Esophagus muscularis mucosa (tissue), 4 donors: ENCODE data around the gene GPX8. TPM values are rescaled to one million over a fixed set of nuclear protein-coding genes. Genes with fewer than 3 reads are reported as not detected.

ENCODE experiments used
- DNase-seq: peaks from one replicate; pipeline ENCODE4 v3.0.0-alpha.2; 2017; ENCODE audit errors: extremely low spot score
- H3K27ac ChIP-seq, 4 donors: fragments of 200-600 bp; sonication (generic); replicated peaks in 1 of 4; 1 replicate in 3 of 4; 2 replicates in 1 of 4; pipeline ENCODE4 v1.5.1; 2016 to 2019; ENCODE audit warnings: mild to moderate bottlenecking in 1 of 4
- H3K27me3 ChIP-seq, 4 donors: fragments of 200-600 bp; sonication (generic); one replicate each; pipeline versions ENCODE4 v1.5.1 to v1.6.0; 2016 to 2019
- H3K36me3 ChIP-seq, 4 donors: fragments of 200-600 bp; sonication (generic); one replicate each; pipeline ENCODE4 v1.5.1; 2016 to 2019
- H3K4me1 ChIP-seq, 4 donors: fragments of 200-600 bp; sonication (generic); one replicate each; pipeline ENCODE4 v1.5.1; 2016 to 2019
- H3K4me3 ChIP-seq, 4 donors: fragments of 200-600 bp; sonication (generic); 1 replicate in 2 of 4; 2 replicates in 2 of 4; pipeline ENCODE4 v1.5.1; 2016 to 2019; ENCODE audit warnings: mild to moderate bottlenecking in 4 of 4, moderate library complexity in 1 of 4
- H3K9me3 ChIP-seq, 4 donors: fragments of 200-600 bp; sonication (generic); 1 replicate in 3 of 4; 2 replicates in 1 of 4; pipeline ENCODE4 v1.5.1; 2016 to 2019
- CTCF ChIP-seq, 3 experiments: fragments of 200-600 bp in 2 of 3; fragments of 450-650 bp in 1 of 3; sonication (generic) in 2 of 3; IDR thresholded peaks; one replicate each; pipeline ENCODE4 v1.5.1; 2017 to 2019; ENCODE audit warnings: antibody characterized with exemption in 3 of 3, mild to moderate bottlenecking in 2 of 3, moderate library complexity in 1 of 3
- EP300 ChIP-seq: sonication (generic); formaldehyde crosslinking; IDR thresholded peaks from one replicate; pipeline ENCODE4 v1.6.1; 2017; ENCODE audit warnings: antibody characterized with exemption
- POLR2A ChIP-seq: fragments of 450-650 bp; IDR thresholded peaks from one replicate; pipeline ENCODE4 v1.6.1; 2017; ENCODE audit warnings: antibody characterized with exemption, moderate library complexity, mild to moderate bottlenecking, low read depth
- POLR2AphosphoS5 ChIP-seq, 2 donors: sonication (generic); formaldehyde crosslinking; IDR thresholded peaks; one replicate each; pipeline ENCODE4 v1.6.1; 2017; ENCODE audit warnings: antibody characterized with exemption in 2 of 2
- WGBS: methylation state at CpG from one replicate; pipeline ENCODE4 v1.1.5; 2018; 5-methylcytosine and 5-hydroxymethylcytosine counted together
- intact Hi-C: fragments of 100-400 bp; cut with DNase I; formaldehyde crosslinking; loops from one replicate; pipeline ENCODE4 v1.15.1; 2023
- total RNA-seq, 4 donors: library from RNA; depleted of rRNA; stranded (reverse); fragments of >200 nt; gene quantifications; one replicate each; pipeline versions ENCODE4 v1.1.0 to v1.2.1, GENCODE V29; 2016

Gene GPX8
- total RNA-seq, 4 donors from 2014 or later = 8.4 to 12.5 (median 9.3) TPM

DNA sequence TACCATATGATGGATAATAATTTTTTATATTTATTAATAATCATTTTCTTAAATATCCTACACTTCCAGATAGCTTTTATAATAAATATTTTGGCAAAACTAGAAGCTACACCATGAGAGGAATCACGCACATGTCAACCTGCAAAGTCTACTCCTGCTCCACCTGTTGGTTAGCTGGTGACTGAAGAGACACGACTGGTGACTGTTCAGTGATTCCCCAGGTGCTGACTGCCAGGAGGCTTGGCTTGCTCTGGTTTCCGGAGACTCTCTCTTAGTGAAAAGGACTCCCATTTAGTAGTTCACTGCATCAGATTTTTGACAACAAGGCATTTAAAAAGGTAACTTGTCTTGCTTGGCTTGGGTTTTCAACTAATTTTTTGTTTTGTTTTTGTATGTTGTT is 36.6 kb upstream of the GPX8 start:
- no peak for DNase-seq
- Histone ChIP-seq H3K4me1 (no peaks in the 10 kb centered on the region), H3K27me3 (no peaks in the 10 kb centered on the region), H3K9me3 (no peaks in the 10 kb centered on the region), H3K27ac (no peak overlapping the region), H3K36me3 (no peaks in the 10 kb centered on the region), H3K4me3 (no peak overlapping the region)
- TF ChIP-seq EP300 (no peak), CTCF (IDR thresholded peaks at IDR 0.05) (no peak), POLR2AphosphoS5 (IDR thresholded peaks at IDR 0.05) (no peak), POLR2A (no peak)
- WGBS = 69% methylated on average over 3 of the region's 3 CpGs
- intact Hi-C loops = no loop called here

GRCh38 chr5:55134053-55134722 is 25.8 kb upstream of the GPX8 start:
- Histone ChIP-seq H3K27ac (no peak overlapping the region), H3K36me3 (no peaks in the 10 kb centered on the region), H3K9me3 (peaks cover 0 to 9% (median 3%) of the 10 kb centered on the region in 4 donors), H3K27me3 (no peaks in the 10 kb centered on the region), H3K4me3 (no peak overlapping the region), H3K4me1 (no peaks in the 10 kb centered on the region)
- no peak for TF ChIP-seq CTCF (IDR thresholded peaks at IDR 0.05)
- no peak for TF ChIP-seq EP300
- no peak for TF ChIP-seq POLR2AphosphoS5 (IDR thresholded peaks at IDR 0.05)
- no peak for TF ChIP-seq POLR2A
- no peak for DNase-seq
- 64% methylated on average over 5 of the region's 5 CpGs for WGBS
- intact Hi-C loops = no loop called here

- no peaks in the 10 kb centered on the region for H3K4me1 ChIP-seq
- H3K27me3 ChIP-seq = no peaks in the 10 kb centered on the region
- WGBS = 57% methylated on average over 3 of the region's 3 CpGs
- H3K9me3 ChIP-seq = no peaks in the 10 kb centered on the region
- TF ChIP-seq EP300 (no peak), POLR2A (no peak), CTCF (IDR thresholded peaks at IDR 0.05) (no peak)
- H3K36me3 ChIP-seq = no peaks in the 10 kb centered on the region
- DNase-seq = no peak
- no peak overlapping the region for H3K4me3 ChIP-seq
- intact Hi-C loops = no loop called here
- H3K27ac ChIP-seq = no peak overlapping the region
These were observed 23.4 kb upstream of the GPX8 start for GRCh38 chr5:55136521-55136920.

GRCh38 chr5:55140908-55141665 is 18.9 kb upstream of the GPX8 start:
- 47% methylated on average over 9 of the region's 9 CpGs for WGBS
- H3K4me3 ChIP-seq = no peak overlapping the region
- H3K4me1 ChIP-seq = no peaks in the 10 kb centered on the region
- H3K9me3 ChIP-seq = no peaks in the 10 kb centered on the region
- no peak overlapping the region for H3K27ac ChIP-seq
- H3K36me3 ChIP-seq = no peaks in the 10 kb centered on the region
- DNase-seq = peak; percentile 60
- peaks cover 0 to 4% (median under 1%) of the 10 kb centered on the region in 4 donors for H3K27me3 ChIP-seq
- TF ChIP-seq POLR2AphosphoS5 (IDR thresholded peaks at IDR 0.05) (no peak), POLR2A (no peak), EP300 (no peak), CTCF (IDR thresholded peaks at IDR 0.05) (no peak)
- intact Hi-C loops = no loop called here
